Muscle layer of duodenum (tissue), 2 donors: ENCODE data around the gene PLCH2.

ENCODE experiments used
- H3K27ac ChIP-seq: one replicate; pipeline ENCODE4 v1.7.0; 2013; ENCODE audit warnings: mild to moderate bottlenecking, low read length
- H3K27me3 ChIP-seq: one replicate; pipeline ENCODE4 v1.7.0; 2013; ENCODE audit warnings: low read depth, mild to moderate bottlenecking, control low read depth, low read length
- H3K36me3 ChIP-seq, 2 donors: one replicate each; pipeline ENCODE4 v1.7.0; 2013; ENCODE audit warnings: low read length in 2 of 2, control low read depth in 1 of 2, mild to moderate bottlenecking in 1 of 2; ENCODE audit not compliant: insufficient read depth in 2 of 2, control insufficient read depth in 1 of 2
- H3K4me1 ChIP-seq, 2 donors: one replicate each; pipeline ENCODE4 v1.7.0; 2013; ENCODE audit warnings: low read length in 2 of 2, mild to moderate bottlenecking in 2 of 2, control low read depth in 1 of 2, moderate library complexity in 1 of 2; ENCODE audit not compliant: insufficient read depth in 2 of 2, control insufficient read depth in 1 of 2
- H3K4me3 ChIP-seq, 2 donors: one replicate each; pipeline ENCODE4 v1.7.0; 2013; ENCODE audit warnings: low read length in 2 of 2, low read depth in 1 of 2, mild to moderate bottlenecking in 1 of 2
- H3K9me3 ChIP-seq, 2 donors: one replicate each; pipeline ENCODE4 v1.7.0; 2013; ENCODE audit warnings: low read length in 2 of 2, control low read depth in 1 of 2, mild to moderate bottlenecking in 1 of 2; ENCODE audit not compliant: control insufficient read depth in 1 of 2
- donor health status: healthy.

The PLCH2 gene

DNA sequence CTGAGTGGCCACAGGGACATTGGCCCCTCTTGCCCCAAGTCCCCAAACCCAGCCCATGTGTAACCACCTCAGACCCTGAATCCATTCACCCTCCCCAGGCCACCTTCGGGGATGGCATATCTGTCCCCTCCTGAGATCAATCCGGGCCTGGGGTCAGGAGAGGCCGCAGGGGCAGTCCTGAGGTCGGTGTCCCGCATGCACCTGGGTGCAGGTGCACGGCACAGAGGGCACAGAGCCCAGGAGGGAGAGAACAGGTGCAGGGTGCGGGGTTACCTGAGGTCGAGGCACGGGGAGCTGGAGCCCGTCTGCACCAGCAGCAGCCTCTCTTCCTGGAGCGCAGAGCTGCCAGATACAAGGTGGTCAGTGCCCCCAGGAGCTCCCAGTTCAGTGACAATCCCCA lies 33.5 kb downstream of the PLCH2 start:
- Histone ChIP-seq H3K4me3 (no peak overlapping the region), H3K36me3 (peaks cover 35 to 67% of the 10 kb centered on the region in 2 donors), H3K9me3 (no peaks in the 10 kb centered on the region), H3K27ac (no peak overlapping the region), H3K27me3 (peaks cover 2% of the 10 kb centered on the region), H3K4me1 (peaks cover 0 to 4% of the 10 kb centered on the region in 2 donors)

DNA sequence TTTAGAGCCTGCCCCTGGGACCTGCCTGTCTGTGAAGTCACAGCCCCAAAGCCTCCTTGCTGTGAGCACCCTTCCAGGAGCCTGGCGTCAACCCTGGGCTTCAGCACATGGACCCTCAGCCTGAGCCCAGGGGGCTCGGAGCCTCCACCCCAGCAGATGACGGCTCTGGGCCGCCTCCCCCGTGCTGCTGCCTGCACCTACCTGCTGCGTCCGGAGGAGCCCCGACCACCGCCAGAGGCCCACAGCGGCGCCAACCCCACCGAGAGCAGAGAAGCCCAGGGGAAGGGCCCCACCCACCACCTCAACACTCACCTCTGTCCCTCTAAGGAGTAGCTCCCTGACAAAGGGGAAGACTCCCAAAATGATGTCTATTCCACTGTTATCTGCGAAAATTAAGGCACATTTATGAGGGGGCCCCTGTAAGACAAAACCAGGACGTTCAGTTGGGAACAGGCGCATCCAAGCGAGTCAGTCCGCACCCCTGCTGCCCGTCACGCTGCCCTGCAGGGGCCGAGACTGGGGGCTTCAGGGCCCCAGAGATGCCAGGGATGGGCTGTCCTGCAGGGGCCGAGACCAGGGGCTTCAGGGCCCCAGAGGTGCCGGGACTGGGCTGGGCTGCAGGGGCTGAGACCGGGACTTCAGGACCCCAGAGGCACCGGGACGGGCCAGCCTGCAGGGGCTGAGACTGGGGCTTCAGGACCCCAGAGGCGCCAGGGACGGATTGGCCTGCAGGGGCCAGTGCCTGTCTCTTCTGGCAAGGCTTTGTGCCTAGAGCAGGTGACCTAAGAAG lies 34.5 kb downstream of the PLCH2 start:
- no peak overlapping the region for H3K27ac ChIP-seq
- H3K36me3 ChIP-seq = peaks cover 41 to 77% of the 10 kb centered on the region in 2 donors
- no peaks in the 10 kb centered on the region for H3K27me3 ChIP-seq
- no peaks in the 10 kb centered on the region for H3K4me1 ChIP-seq
- no peaks in the 10 kb centered on the region for H3K9me3 ChIP-seq
- no peak overlapping the region for H3K4me3 ChIP-seq

- H3K4me3 ChIP-seq = no peak overlapping the region
These were observed 36.9 kb downstream of the PLCH2 start for GRCh38 chr1:2512862-2513421.

DNA sequence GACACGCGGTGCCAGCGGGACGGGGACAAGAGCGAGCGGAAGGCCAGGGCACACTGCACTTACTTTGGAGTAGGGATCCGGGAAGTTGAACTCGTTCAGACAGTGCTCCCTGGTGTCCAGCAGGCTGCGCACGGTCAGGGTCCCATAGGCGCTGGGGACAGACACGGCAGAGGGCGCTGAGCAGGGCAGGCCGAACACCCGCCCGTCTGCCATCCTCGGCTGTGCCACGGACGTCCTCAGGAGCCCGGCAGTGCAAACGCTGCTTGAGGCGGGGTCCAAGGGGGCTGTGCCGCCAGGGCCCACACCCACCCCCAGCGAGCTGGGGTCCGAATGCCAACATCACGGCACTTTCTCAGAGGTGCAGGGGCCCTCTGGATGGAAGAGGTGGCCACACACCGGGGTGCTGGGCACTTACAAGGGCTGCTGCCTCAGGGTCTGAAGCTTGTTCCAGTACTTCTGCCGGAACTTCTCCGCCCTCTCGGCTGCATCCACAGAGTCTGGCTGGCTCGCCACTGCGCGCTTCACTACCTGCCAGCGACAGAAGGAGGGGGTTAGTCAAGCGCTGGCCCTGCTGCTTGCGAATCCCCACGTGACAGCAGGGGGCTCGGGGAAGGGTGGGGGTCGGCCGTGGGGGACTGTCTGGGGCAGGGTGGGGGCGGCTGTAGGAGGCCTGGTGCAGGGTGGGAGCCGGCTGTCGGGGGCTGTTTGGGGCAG lies 38.0 kb downstream of the PLCH2 start:
- H3K36me3 ChIP-seq = peaks cover 66 to 98% of the 10 kb centered on the region in 2 donors
- no peaks in the 10 kb centered on the region for H3K4me1 ChIP-seq
- no peaks in the 10 kb centered on the region for H3K9me3 ChIP-seq
- no peak overlapping the region for H3K27ac ChIP-seq
- H3K27me3 ChIP-seq = no peaks in the 10 kb centered on the region
- H3K4me3 ChIP-seq = no peak overlapping the region

More at GRCh38 chr1:2512862-2513421, 36.9 kb downstream of the PLCH2 start:
- Histone ChIP-seq H3K4me1 (no peaks in the 10 kb centered on the region), H3K27ac (no peak overlapping the region), H3K36me3 (peaks cover 57 to 95% of the 10 kb centered on the region in 2 donors), H3K27me3 (no peaks in the 10 kb centered on the region), H3K9me3 (no peaks in the 10 kb centered on the region)

DNA sequence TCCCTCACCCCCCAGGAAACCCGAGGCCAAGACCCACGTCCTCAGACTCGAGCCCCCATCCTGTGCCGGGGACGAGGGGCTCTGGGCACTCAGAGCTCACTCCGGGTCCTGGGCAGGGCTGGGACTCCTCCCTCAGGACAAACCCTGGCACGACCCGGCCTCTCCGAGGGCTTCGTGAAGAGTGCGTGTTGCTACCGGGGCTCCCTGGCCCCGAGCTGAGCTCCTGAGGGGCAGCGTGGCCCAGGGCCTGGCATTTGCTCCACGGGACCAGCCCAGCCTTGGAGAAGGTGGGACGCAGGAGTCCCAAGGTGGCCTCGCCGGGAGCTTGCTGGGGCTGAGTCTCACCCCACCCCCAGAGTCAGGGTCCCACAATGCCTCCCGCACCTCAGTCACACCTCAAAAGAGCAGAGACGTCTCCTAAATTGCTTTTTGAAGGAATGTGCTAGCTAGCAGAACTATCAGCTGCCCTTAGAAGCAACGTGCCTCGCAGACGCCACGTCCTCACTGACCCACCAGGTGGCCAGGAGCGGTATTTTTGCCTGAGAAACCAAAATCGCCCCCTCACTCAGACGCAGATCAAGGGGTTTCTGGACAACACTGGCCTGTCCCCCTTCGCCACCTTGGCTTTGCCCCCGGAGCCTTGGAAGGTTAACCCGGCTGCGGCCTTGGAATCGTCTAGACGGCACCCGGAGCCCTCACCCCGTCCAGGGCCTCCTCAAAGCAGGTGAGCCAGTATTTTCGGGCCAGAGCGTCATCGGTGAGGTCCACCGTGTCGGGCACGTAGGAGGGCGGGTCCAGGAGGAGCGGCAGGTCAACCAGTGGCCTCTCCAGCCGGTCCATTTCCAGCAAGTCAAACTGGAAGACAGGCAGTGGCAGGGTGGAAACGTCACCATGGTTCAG lies 39.0 kb downstream of the PLCH2 start:
- Histone ChIP-seq H3K4me1 (no peaks in the 10 kb centered on the region), H3K36me3 (peaks cover 56 to 98% of the 10 kb centered on the region in 2 donors), H3K4me3 (no peak overlapping the region), H3K27ac (no peak overlapping the region), H3K9me3 (no peaks in the 10 kb centered on the region), H3K27me3 (no peaks in the 10 kb centered on the region)

DNA sequence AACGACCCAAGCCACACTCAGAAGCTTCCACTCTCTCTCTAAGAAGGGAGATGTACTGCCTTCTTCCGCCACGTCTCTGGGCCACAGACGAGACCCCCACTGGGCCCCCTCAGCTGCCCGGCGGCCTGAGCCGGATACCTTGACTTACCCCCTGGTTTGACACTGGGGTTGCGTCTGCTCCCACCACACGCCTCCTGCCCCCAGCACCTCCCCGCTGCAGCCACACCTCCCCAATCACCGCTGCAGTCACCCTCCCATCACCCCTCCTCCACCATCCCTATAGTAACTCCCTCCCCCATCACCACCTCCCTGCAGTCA lies 39.6 kb downstream of the PLCH2 start:
- no peaks in the 10 kb centered on the region for H3K9me3 ChIP-seq
- peaks cover 53 to 98% of the 10 kb centered on the region in 2 donors for H3K36me3 ChIP-seq
- H3K27me3 ChIP-seq = no peaks in the 10 kb centered on the region
- H3K27ac ChIP-seq = no peak overlapping the region
- no peak overlapping the region for H3K4me3 ChIP-seq
- H3K4me1 ChIP-seq = no peaks in the 10 kb centered on the region

- Histone ChIP-seq H3K27me3 (no peaks in the 10 kb centered on the region), H3K4me1 (no peaks in the 10 kb centered on the region), H3K27ac (no peak overlapping the region), H3K9me3 (no peaks in the 10 kb centered on the region), H3K4me3 (no peak overlapping the region), H3K36me3 (peaks cover 57 to 98% of the 10 kb centered on the region in 2 donors)
These were observed 40.0 kb downstream of the PLCH2 start for GRCh38 chr1:2516124-2516523.

GRCh38 chr1:2516946-2517345 lies 40.9 kb downstream of the PLCH2 start:
- H3K36me3 ChIP-seq = peaks cover 51 to 93% of the 10 kb centered on the region in 2 donors
- H3K4me3 ChIP-seq = no peak overlapping the region

GRCh38 chr1:2517966-2518365 lies 41.9 kb downstream of the PLCH2 start:
- Histone ChIP-seq H3K27ac (no peak overlapping the region), H3K36me3 (peaks cover 48 to 83% of the 10 kb centered on the region in 2 donors), H3K27me3 (no peaks in the 10 kb centered on the region), H3K4me1 (peaks cover 0 to 1% of the 10 kb centered on the region in 2 donors), H3K9me3 (no peaks in the 10 kb centered on the region), H3K4me3 (no peak overlapping the region)

More at GRCh38 chr1:2516946-2517345, 40.9 kb downstream of the PLCH2 start:
- Histone ChIP-seq H3K9me3 (no peaks in the 10 kb centered on the region), H3K27me3 (no peaks in the 10 kb centered on the region), H3K27ac (no peak overlapping the region), H3K4me1 (no peaks in the 10 kb centered on the region)

GRCh38 chr1:2518528-2518927 lies 42.4 kb downstream of the PLCH2 start:
- no peaks in the 10 kb centered on the region for H3K27me3 ChIP-seq
- H3K9me3 ChIP-seq = no peaks in the 10 kb centered on the region
- H3K4me1 ChIP-seq = peaks cover 0 to 7% of the 10 kb centered on the region in 2 donors
- peaks cover 46 to 77% of the 10 kb centered on the region in 2 donors for H3K36me3 ChIP-seq
- no peak overlapping the region for H3K4me3 ChIP-seq
- H3K27ac ChIP-seq = no peak overlapping the region
